ENCODE data around the gene PCP2. TPM values are rescaled to one million over a fixed set of nuclear protein-coding genes. Genes with fewer than 3 reads are reported as not detected.
A peak's percentile ranks its signal among the peaks of the same experiment; 100 is the strongest.

Gene PCP2
- under 1 TPM in 4 of 6 donors, not detected in 2; 0.64 to 0.76 (median 0.70) TPM for polyA plus RNA-seq (ENCODE audit: low read depth in 6 of 6)

DNA sequence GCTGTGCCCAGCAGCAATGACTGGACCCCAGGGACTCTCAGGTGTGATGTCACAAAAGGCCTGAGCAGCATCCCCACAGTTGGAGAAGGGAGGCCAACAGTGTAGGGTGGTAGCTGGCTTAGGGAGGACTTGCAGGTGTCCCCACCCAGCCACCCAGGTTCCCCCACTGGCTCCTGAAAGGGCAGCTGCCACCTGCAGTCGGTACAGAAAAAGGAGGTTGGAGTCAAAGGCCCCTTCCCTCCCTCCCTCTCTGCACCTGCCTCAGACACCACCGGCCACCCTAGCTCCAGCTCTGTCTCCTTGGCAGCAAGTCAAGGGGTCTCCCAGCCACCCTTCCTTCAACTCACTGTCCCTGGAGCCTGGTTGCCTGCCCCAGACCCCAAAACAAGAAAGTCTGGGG, at the start of gene PCP2:
TSS of gene PCP2 (minus strand) at position 22 of the 400 bp plus-strand sequence. CDS start 262 bp downstream, outside the sequence.
- peak within 1 kb of the TSS in 5 of 8 donors; percentile 8 to 86 (median 61) for H3K4me3 Mint-ChIP-seq
- H3K27ac Mint-ChIP-seq: peak within 1 kb of the TSS in 3 of 6 donors; percentile 69 to 82 (median 69)
- DNase-seq (no peak), ATAC-seq (ENCODE audit: low read depth in 2 of 2) (no peak)
- no peaks in the 10 kb centered on the region for H3K9me3 Mint-ChIP-seq
- H3K36me3 Mint-ChIP-seq: peaks cover 0 to 11% of the 10 kb centered on the region in 2 donors
- no peaks in the 10 kb centered on the region for H3K27me3 Mint-ChIP-seq
- peaks cover 47 to 78% (median 50%) of the 10 kb centered on the region in 3 donors for H3K4me1 Mint-ChIP-seq

GRCh38 chr19:7682175-7682855, 48.8 kb upstream of the PCP2 start:
- Mint-ChIP-seq H3K4me3 (peak overlapping the region; percentile 79 to 98 (median 94)), H3K27me3 (peaks cover 2 to 5% (median 5%) of the 10 kb centered on the region in 3 donors), H3K9me3 (peaks cover 0 to 2% (median 0%) of the 10 kb centered on the region in 7 donors), H3K4me1 (peaks cover 44 to 65% (median 60%) of the 10 kb centered on the region in 3 donors), H3K36me3 (no peaks in the 10 kb centered on the region), H3K27ac (peak overlapping the region in 5 of 6 donors; percentile 33 to 98 (median 93))
- DNase-seq (no peak), ATAC-seq (ENCODE audit: low read depth in 2 of 2) (no peak)

GRCh38 chr19:7681340-7682174, 48.0 kb upstream of the PCP2 start:
- H3K4me1 Mint-ChIP-seq: peaks cover 46 to 68% (median 66%) of the 10 kb centered on the region in 3 donors
- H3K36me3 Mint-ChIP-seq: no peaks in the 10 kb centered on the region
- peaks cover 5 to 12% (median 9%) of the 10 kb centered on the region in 3 donors for H3K27me3 Mint-ChIP-seq
- DNase-seq: peak; percentile 86
- peak overlapping the region; percentile 84 to 98 (median 96) for H3K27ac Mint-ChIP-seq
- peaks cover 0 to 2% (median 0%) of the 10 kb centered on the region in 7 donors for H3K9me3 Mint-ChIP-seq
- H3K4me3 Mint-ChIP-seq: peak overlapping the region; percentile 82 to 98 (median 95)
- ATAC-seq (ENCODE audit: low read depth in 2 of 2): peak; percentile 58 to 62

GRCh38 chr19:7680606-7681339, 47.3 kb upstream of the PCP2 start, which contains the start of gene TRAPPC5:
Gene TRAPPC5 (plus strand): TSS chr19:7680833. CDS start chr19:7682254, 1,421 bp downstream.
- Mint-ChIP-seq H3K27ac (peak within 1 kb of the TSS; percentile 93 to 99 (median 97)), H3K4me1 (peaks cover 47 to 68% (median 66%) of the 10 kb centered on the region in 3 donors), H3K9me3 (peaks cover 0 to 2% (median 0%) of the 10 kb centered on the region in 7 donors), H3K27me3 (peaks cover 8 to 15% (median 10%) of the 10 kb centered on the region in 3 donors), H3K36me3 (no peaks in the 10 kb centered on the region), H3K4me3 (peak within 1 kb of the TSS; percentile 82 to 98 (median 95))
- ATAC-seq (ENCODE audit: low read depth in 2 of 2): peak; percentile 27 to 42
- DNase-seq: peak; percentile 86

DNA sequence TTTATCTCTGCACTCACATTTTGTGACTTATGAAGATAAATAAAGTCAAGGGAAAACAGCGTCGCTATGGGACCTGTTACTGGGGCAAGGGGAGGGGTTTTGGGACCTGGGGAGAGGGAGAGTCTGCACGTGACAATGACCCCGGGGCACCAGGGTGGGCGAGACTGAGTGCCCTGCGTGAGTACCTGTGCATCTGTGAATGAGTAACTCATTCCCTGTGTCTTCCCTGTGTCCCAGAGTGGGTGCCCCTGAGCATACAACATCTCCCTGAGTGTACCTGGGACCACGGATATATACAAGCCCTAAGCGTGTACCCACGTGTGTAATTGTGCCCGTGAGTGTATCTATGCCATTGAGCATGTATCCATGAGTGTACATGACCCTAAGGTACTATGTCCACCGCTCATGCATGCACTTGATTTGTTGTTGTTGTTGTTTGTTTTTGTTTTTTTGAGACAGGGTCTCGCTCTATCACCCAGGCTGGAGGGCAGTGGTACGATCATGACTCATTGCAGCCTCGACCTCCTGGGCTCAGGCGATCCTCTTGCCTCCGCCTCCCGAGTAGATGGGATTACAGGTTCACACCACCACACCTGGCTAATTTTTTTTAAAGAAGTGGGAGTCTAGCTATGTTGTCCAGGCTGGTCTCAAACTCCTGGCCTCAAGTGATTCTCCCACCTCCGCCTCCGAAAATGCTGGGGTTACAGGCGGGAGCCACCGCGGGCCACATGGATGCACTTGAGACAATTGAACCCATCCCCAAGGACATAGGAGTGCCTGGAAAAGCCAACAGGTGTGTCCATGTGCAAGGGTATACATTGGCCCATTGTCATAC, 46.5 kb upstream of the PCP2 start:
- Mint-ChIP-seq H3K27ac (peak overlapping the region; percentile 78 to 99 (median 95)), H3K4me1 (peaks cover 41 to 63% (median 61%) of the 10 kb centered on the region in 3 donors), H3K36me3 (no peaks in the 10 kb centered on the region), H3K27me3 (peaks cover 9 to 15% (median 10%) of the 10 kb centered on the region in 3 donors), H3K4me3 (peak overlapping the region; percentile 72 to 96 (median 80)), H3K9me3 (peaks cover 0 to 2% (median 0%) of the 10 kb centered on the region in 7 donors)
- DNase-seq (no peak), ATAC-seq (ENCODE audit: low read depth in 2 of 2) (no peak)

DNA sequence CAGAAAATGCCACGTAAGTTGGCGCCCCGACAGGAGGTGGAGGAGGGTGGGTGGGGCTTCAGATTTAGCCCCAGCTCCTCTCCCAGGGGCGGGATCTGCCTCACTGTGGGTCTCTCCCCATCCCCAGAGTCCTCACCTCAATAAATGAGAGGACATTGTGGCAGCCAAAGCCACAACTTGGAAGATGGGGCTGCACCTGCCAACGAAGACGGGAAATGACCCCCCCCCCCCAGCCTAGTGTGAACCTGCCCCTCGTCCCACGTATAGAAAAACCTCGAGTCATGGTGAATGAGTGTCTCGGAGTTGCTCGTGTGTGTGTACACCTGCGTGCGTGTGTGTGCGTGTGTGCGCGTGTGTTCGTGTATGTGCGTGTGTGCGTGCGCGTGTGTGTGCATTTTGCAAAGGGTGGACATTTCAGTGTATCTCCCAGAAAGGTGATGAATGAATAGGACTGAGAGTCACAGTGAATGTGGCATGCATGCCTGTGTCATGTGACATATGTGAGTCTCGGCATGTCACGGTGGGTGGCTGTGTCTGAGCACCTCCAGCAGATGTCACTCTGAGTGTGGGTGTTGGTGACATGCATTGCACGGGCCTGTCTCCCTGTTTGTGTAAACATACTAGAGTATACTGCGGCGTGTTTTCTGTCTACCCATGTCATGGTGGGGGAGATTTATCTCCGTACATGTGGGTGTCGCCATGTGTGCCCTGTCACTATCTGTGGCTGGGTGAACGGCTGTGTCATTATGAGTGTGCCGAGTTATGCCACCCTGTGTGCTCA, 45.6 kb upstream of the PCP2 start:
- Mint-ChIP-seq H3K36me3 (no peaks in the 10 kb centered on the region), H3K27ac (peak overlapping the region; percentile 78 to 99 (median 95)), H3K9me3 (peaks cover 0 to 7% (median 2%) of the 10 kb centered on the region in 7 donors), H3K4me3 (peak overlapping the region; percentile 60 to 96 (median 80)), H3K4me1 (peaks cover 41 to 68% (median 61%) of the 10 kb centered on the region in 3 donors), H3K27me3 (peaks cover 10 to 22% (median 15%) of the 10 kb centered on the region in 3 donors)
- peak; percentile 81 for DNase-seq
- ATAC-seq (ENCODE audit: low read depth in 2 of 2): peak; percentile 77

DNA sequence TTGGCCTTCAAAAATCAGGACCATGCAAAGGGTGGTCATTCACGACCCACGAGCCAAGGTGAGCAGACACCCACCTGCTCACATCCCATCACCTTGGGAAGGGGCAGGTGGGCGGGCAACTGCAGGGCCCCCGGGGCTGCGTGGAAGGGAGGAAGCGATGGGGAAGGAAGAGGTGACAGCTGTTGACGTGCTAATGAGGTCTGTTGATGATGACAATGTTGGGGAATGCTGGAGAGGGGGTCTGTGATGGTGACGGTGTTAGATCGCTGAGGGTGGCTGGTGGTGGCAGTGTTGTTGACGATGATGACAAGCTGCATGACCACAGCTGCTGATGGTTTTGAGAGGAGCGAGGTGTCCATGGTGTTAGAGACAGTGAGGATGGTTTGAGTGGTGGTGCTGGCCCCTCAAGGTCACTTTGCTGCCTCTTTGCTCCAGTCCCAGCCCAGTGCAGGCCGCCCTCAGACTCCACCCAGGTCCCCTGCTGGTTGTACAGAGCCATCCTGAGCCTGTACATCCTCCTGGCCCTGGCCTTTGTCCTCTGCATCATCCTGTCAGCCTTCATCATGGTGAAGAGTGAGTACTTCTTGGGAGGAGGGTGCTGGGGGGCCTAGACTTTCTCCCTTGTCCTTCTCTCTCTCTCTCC, 44.3 kb upstream of the PCP2 start:
- Mint-ChIP-seq H3K27ac (peak overlapping the region; percentile 24 to 94 (median 67)), H3K9me3 (peaks cover 0 to 10% (median 2%) of the 10 kb centered on the region in 7 donors), H3K4me3 (peak overlapping the region in 3 of 8 donors; percentile 4 to 57 (median 20)), H3K36me3 (no peaks in the 10 kb centered on the region), H3K4me1 (peaks cover 40 to 67% (median 53%) of the 10 kb centered on the region in 3 donors), H3K27me3 (peaks cover 20 to 36% (median 26%) of the 10 kb centered on the region in 3 donors)
- ATAC-seq (ENCODE audit: low read depth in 2 of 2): no peak
- DNase-seq: no peak

- Mint-ChIP-seq H3K27ac (peak within 1 kb of the TSS; percentile 9 to 94 (median 80)), H3K36me3 (no peaks in the 10 kb centered on the region), H3K4me3 (peak within 1 kb of the TSS; percentile 43 to 86 (median 60)), H3K4me1 (peaks cover 36 to 61% (median 48%) of the 10 kb centered on the region in 3 donors), H3K27me3 (peaks cover 27 to 40% (median 29%) of the 10 kb centered on the region in 3 donors), H3K9me3 (peaks cover 0 to 10% (median 2%) of the 10 kb centered on the region in 7 donors)
- DNase-seq (no peak), ATAC-seq (ENCODE audit: low read depth in 2 of 2) (no peak)
These were observed 43.3 kb upstream of the PCP2 start, which contains the start of gene MCEMP1 for GRCh38 chr19:7676854-7677253. Gene MCEMP1 (plus strand): TSS chr19:7677090. CDS start chr19:7677121, 31 bp downstream.

DNA sequence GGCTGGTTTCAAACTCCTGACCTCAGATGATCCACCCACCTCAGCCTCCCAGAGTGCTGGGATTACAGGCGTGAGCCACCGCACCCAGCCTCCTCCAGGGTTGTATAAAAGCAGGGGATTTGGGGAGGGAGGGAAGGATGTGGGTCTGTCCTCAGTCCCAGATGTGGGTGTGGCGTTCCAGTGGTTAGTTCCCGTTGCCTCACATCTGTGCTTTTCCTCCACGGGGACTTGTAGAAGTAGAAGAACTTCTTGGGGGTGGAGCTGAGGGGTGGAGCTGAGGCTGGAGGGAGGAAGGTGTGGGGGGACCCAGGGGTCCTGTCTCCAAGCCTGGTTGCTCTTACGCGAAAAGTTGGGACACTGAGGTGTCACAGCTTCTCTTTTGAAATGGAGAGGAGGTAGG, 42.9 kb upstream of the PCP2 start:
- Mint-ChIP-seq H3K27me3 (peaks cover 30 to 45% (median 33%) of the 10 kb centered on the region in 3 donors), H3K4me3 (peak overlapping the region in 7 of 8 donors; percentile 43 to 86 (median 59)), H3K27ac (peak overlapping the region in 4 of 6 donors; percentile 9 to 81 (median 68)), H3K36me3 (no peaks in the 10 kb centered on the region), H3K9me3 (peaks cover 0 to 10% (median 2%) of the 10 kb centered on the region in 7 donors), H3K4me1 (peaks cover 31 to 56% (median 44%) of the 10 kb centered on the region in 3 donors)
- ATAC-seq (ENCODE audit: low read depth in 2 of 2) (no peak), DNase-seq (peak; percentile 39)

DNA sequence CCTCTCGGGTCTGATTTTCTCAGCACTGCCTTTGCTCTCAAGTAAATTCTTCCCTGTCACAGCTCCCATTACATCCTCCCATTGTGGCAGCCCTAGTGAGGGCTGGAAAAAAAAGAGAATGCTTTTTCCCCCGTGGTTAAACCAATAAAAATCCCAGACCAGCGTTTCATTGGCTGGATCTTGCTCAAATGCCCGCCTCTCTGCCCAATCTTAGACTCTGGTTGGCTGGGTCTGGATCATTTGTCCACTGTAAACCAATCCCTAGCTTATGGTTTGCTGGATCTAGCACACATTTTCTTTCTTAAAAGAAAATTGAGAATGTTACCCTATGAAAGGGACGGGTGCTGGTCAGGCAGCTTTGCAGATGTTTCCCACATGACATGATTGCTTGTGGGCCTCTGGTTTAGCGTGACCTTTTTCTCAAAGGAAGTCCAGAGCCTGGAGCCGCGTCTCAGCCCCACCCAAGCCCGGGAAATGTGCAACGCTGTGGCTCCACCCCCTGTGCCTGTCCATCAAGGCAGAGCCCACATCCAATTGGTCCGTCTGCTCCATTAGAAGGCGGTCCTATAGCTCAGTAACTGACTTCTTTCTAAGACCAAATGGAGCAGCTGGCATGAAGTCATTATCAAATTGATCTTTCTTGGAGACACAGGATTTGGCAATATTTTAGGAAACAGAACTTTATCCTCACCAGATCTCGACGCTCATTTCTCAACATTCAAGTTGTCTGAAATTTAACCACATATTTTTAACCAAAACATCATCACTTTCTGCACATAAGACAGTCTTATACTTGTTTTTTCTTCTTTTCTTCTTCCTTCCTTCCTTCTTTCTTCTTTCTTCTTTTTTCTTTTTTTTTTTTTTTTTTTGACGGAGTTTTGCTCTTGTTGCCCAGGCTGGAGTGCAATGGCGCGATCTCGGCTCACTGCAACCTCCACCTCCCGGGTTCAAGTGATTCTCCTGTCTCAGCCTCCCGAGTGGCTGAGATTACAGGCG, 40.8 kb upstream of the PCP2 start:
- H3K36me3 Mint-ChIP-seq: no peaks in the 10 kb centered on the region
- H3K27ac Mint-ChIP-seq: no peak overlapping the region
- H3K27me3 Mint-ChIP-seq: peaks cover 40 to 64% (median 48%) of the 10 kb centered on the region in 3 donors
- peak overlapping the region in 1 of 8 donors; percentile 35 for H3K4me3 Mint-ChIP-seq
- H3K9me3 Mint-ChIP-seq: peaks cover 0 to 10% (median 2%) of the 10 kb centered on the region in 7 donors
- ATAC-seq (ENCODE audit: low read depth in 2 of 2) (no peak), DNase-seq (no peak)
- peaks cover 32 to 51% (median 42%) of the 10 kb centered on the region in 3 donors for H3K4me1 Mint-ChIP-seq
